ENCODE results near the gene TEX22. TPM values are rescaled to one million over a fixed set of nuclear protein-coding genes. Genes with fewer than 3 reads are reported as not detected.

The TEX22 gene
- total RNA-seq, 1 donor from 2014 or later: 0.99 TPM

DNA sequence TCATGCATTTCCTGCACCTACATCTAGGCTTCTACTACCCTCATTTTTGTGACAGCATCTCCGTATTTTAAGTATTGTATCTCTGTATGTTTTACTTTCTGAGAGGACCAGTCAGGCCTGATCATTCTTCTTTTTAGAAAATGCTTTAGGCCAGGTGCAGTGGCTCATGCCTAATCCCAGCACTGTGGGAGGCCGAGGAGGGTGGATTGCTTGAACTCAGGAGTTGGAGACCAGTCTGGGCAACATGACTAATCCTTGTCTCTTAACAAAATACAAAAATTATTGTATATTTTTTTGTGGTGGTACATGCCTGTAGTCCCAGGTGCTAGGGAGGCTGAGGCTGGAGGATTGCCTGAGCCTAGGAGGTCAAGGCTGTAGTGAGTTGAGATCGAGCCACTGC lies 46.9 kb upstream of the TEX22 start:
- Histone ChIP-seq H3K36me3 (peaks cover 26% of the 10 kb centered on the region), H3K27ac (replicated peaks) (peak overlapping the region; percentile 67)
- DNase-seq: no peak

DNA sequence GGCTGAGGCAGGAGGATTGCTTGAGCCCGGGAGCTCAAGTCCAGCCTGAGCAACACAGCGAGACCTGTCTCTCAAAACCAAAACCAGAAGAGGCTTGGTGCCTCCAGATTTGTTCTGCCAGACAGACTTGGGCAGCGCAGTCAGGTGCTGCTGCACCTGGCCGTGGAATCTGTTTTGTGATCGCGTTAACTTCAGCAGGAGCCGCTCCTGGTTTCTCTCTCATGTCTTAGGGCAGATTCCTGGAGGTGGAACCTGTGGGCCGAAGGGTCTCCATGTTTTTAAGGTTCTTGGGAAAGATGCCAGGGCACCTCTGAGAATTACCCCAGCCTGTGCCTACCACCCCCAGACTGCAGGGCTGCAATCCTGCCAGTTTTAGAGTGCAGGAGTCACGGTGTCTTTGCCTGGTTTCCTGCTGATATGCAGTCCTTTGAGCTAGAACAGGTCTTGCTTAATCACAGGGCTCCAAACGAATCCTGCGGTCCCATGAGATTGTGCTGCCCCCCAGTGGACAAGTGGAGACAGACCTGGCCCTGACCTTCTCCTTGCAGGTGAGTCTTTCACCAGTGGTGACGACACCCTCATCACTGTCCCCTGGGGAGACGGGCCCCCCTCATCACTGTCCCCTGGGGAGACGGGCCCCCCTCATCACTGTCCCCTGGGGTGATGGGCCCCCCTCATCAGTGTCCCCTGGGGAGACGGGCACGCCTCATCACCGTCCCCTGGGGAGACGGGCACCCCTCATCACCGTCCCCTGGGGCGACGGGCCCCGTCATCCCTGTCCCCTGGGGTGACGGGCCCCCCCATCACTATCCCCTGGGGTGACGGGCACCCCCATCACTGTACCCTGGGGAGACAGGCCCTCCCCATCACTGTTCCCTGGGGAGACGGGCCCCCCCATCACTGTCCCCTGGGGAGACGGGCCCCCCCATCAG lies 46.2 kb upstream of the TEX22 start:
- Histone ChIP-seq H3K36me3 (peaks cover 27% of the 10 kb centered on the region), H3K9me3 (replicated peaks) (no peaks in the 10 kb centered on the region), H3K27ac (replicated peaks) (peak overlapping the region; percentile 67), H3K27me3 (ENCODE audit: low read depth) (no peaks in the 10 kb centered on the region), H3K4me1 (peaks cover 17% of the 10 kb centered on the region), H3K4me3 (no peak overlapping the region)
- TF ChIP-seq, protein P1, sequence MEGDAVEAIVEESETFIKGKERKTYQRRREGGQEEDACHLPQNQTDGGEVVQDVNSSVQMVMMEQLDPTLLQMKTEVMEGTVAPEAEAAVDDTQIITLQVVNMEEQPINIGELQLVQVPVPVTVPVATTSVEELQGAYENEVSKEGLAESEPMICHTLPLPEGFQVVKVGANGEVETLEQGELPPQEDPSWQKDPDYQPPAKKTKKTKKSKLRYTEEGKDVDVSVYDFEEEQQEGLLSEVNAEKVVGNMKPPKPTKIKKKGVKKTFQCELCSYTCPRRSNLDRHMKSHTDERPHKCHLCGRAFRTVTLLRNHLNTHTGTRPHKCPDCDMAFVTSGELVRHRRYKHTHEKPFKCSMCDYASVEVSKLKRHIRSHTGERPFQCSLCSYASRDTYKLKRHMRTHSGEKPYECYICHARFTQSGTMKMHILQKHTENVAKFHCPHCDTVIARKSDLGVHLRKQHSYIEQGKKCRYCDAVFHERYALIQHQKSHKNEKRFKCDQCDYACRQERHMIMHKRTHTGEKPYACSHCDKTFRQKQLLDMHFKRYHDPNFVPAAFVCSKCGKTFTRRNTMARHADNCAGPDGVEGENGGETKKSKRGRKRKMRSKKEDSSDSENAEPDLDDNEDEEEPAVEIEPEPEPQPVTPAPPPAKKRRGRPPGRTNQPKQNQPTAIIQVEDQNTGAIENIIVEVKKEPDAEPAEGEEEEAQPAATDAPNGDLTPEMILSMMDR (IDR thresholded peaks at IDR 0.05; ENCODE audit: borderline replicate concordance): peak; percentile 88
- intact Hi-C loops (cut with micrococcal nuclease): loop anchor here (10.0 kb wide), 1 partner anchor 257 kb away; no protein-coding TSS in a partner anchor
- DNase-seq: peak; percentile 79

More for the DNA sequence above, 46.9 kb upstream of the TEX22 start:
- peaks cover 21% of the 10 kb centered on the region for H3K4me1 ChIP-seq
- H3K9me3 ChIP-seq (replicated peaks): no peaks in the 10 kb centered on the region
- intact Hi-C loops (cut with micrococcal nuclease): loop anchor here (10.0 kb wide), 1 partner anchor 257 kb away; no protein-coding TSS in a partner anchor
- TF ChIP-seq, protein P1 (IDR thresholded peaks at IDR 0.05; ENCODE audit: borderline replicate concordance): no peak
- H3K4me3 ChIP-seq: no peak overlapping the region
- H3K27me3 ChIP-seq (ENCODE audit: low read depth): no peaks in the 10 kb centered on the region

DNA sequence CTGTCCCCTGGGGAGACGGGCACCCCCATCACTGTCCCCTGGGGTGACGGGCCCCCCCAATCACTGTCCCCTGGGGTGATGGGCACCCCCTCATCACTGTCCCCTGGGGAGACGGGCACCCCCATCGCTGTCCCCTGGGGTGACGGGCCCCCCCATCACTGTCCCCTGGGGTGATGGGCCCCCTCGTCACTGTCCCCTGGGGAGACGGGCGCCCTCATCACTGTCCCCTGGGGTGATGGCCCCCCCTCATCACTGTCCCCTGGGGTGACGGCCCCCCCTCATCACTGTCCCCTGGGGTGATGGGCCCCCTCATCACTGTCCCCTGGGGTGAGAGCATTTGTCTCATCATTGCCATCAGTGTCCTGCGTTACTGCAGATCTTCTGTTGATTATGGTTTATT lies 45.2 kb upstream of the TEX22 start:
- TF ChIP-seq, protein P1 (IDR thresholded peaks at IDR 0.05; ENCODE audit: borderline replicate concordance): no peak
- H3K27ac ChIP-seq (replicated peaks): no peak overlapping the region

DNA sequence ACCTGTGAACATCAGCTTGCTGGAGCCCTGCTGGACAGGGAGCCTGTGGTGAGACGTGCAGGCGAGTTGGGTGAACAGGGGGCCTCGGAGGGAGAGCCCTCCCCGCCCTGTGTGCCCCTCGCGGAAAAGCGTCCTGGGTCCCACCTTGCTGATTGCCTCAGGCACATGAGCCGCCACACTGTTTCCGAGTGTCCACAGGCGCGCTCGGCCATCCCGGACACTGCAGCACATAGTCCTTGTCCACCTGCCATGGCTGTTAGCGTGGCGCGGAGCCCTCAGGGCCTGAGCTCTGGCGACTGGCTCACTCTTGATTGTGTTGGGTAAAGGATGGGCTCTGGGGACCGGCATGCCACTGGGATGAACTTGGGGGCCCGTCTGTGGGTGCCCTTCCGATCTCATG lies 43.8 kb upstream of the TEX22 start:
- no peak overlapping the region for H3K4me3 ChIP-seq
- intact Hi-C loops (cut with micrococcal nuclease): loop anchor here (10.0 kb wide), 1 partner anchor 260 kb away; no protein-coding TSS in a partner anchor
- H3K27ac ChIP-seq (replicated peaks): no peak overlapping the region
- H3K27me3 ChIP-seq (ENCODE audit: low read depth): no peaks in the 10 kb centered on the region
- peaks cover 20% of the 10 kb centered on the region for H3K36me3 ChIP-seq
- TF ChIP-seq, protein P1 (IDR thresholded peaks at IDR 0.05; ENCODE audit: borderline replicate concordance): no peak
- no peaks in the 10 kb centered on the region for H3K9me3 ChIP-seq (replicated peaks)
- no peak for DNase-seq
- peaks cover 6% of the 10 kb centered on the region for H3K4me1 ChIP-seq

More for the DNA sequence above, 45.2 kb upstream of the TEX22 start:
- H3K4me1 ChIP-seq: peaks cover 12% of the 10 kb centered on the region
- H3K4me3 ChIP-seq: no peak overlapping the region
- DNase-seq: no peak
- H3K27me3 ChIP-seq (ENCODE audit: low read depth): no peaks in the 10 kb centered on the region
- H3K9me3 ChIP-seq (replicated peaks): no peaks in the 10 kb centered on the region
- peaks cover 27% of the 10 kb centered on the region for H3K36me3 ChIP-seq
- intact Hi-C loops (cut with micrococcal nuclease): loop anchor here (10.0 kb wide), 1 partner anchor 258 kb away; no protein-coding TSS in a partner anchor

DNA sequence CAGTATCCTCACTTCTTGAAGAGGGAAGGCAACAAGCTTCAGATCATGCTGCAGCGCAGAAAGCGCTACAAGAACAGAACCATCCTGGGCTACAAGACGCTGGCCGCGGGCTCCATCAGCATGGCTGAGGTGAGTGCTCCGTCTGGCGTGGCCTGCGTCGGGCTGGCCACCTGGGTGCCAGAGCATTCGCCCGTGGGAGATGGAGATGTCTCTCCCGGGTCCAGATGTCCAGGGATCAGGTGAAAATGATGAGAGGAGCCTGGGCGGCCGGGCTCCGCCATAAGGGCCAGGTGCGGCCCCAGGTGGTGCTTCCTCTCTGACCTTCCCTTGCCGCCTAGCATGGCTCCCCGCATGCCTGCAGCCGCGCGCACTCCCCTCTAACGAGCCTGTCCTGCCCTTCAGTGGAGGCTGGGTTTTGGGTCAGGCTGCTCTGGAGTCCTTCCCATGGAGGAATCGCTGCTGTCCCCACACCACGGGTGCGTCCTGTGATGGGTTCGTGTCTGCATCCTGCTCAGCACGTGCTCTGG lies 43.2 kb upstream of the TEX22 start:
- DNase-seq: no peak
- intact Hi-C loops (cut with micrococcal nuclease): loop anchor here (10.0 kb wide), 1 partner anchor 260 kb away; no protein-coding TSS in a partner anchor
- Histone ChIP-seq H3K27me3 (ENCODE audit: low read depth) (no peaks in the 10 kb centered on the region), H3K36me3 (peaks cover 20% of the 10 kb centered on the region), H3K9me3 (replicated peaks) (no peaks in the 10 kb centered on the region), H3K4me3 (no peak overlapping the region), H3K27ac (replicated peaks) (no peak overlapping the region), H3K4me1 (peaks cover 6% of the 10 kb centered on the region)
- TF ChIP-seq, protein P1 (IDR thresholded peaks at IDR 0.05; ENCODE audit: borderline replicate concordance): no peak
